Measurements from ENCODE around the gene ABCA4. TPM values are rescaled to one million over a fixed set of nuclear protein-coding genes. Genes with fewer than 3 reads are reported as not detected.

Gene ABCA4
- total RNA-seq, 4 donors from 2014 or later: 0.49 to 2.0 (median 1.0) TPM; not detected in 1

DNA sequence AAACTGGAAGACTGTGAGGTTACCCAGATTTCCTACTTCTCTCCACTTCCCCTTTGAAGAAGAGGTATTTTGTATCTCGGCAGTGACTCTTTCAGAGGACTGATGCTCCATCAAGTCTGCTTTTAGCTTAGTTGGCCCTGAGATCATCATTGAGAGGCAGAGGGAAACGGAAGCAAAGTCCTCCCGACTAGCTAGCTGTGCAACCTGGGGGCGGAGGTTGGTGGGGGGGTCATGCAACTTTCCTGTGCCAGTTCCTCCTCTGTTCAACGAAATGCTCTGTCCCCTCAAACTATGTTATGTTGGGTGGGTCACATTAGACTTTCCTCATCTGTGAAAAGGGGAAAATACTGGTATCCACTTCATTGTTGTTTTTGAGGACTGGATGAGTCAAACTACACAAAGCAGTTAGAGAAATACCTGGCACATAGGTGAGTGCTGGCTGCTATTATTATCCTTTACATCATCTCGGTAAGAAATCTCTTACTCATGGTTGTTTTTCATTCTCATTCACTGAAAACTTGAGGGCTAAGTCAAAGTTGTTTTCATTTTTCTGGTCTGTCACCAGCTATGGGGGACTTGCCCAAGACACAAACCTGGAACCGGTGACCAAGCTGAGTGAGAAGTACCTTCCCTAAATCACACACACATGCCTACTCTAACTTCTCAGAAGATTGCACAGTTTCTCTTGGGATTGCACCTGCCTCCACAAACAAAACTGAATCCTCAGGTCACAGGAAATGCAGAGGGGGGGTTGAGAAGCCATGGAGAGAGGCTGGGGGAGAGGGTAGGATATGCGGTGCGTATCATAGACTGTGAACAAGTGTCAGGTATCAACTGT, 83.3 kb downstream of the ABCA4 start:
- intact Hi-C loops (cut with DNase I; ENCODE audit: low total_unique reads): no loop called here
- Histone ChIP-seq H3K27me3 (no peaks in the 10 kb centered on the region), H3K9me3 (no peaks in the 10 kb centered on the region), H3K4me3 (no peak overlapping the region), H3K36me3 (no peaks in the 10 kb centered on the region), H3K27ac (no peak overlapping the region), H3K4me1 (no peaks in the 10 kb centered on the region)
- DNase-seq: no peak
- TF ChIP-seq POLR2A (IDR thresholded peaks at IDR 0.05): no peak
- TF ChIP-seq, protein P1, sequence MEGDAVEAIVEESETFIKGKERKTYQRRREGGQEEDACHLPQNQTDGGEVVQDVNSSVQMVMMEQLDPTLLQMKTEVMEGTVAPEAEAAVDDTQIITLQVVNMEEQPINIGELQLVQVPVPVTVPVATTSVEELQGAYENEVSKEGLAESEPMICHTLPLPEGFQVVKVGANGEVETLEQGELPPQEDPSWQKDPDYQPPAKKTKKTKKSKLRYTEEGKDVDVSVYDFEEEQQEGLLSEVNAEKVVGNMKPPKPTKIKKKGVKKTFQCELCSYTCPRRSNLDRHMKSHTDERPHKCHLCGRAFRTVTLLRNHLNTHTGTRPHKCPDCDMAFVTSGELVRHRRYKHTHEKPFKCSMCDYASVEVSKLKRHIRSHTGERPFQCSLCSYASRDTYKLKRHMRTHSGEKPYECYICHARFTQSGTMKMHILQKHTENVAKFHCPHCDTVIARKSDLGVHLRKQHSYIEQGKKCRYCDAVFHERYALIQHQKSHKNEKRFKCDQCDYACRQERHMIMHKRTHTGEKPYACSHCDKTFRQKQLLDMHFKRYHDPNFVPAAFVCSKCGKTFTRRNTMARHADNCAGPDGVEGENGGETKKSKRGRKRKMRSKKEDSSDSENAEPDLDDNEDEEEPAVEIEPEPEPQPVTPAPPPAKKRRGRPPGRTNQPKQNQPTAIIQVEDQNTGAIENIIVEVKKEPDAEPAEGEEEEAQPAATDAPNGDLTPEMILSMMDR (IDR thresholded peaks at IDR 0.05): no peak

DNA sequence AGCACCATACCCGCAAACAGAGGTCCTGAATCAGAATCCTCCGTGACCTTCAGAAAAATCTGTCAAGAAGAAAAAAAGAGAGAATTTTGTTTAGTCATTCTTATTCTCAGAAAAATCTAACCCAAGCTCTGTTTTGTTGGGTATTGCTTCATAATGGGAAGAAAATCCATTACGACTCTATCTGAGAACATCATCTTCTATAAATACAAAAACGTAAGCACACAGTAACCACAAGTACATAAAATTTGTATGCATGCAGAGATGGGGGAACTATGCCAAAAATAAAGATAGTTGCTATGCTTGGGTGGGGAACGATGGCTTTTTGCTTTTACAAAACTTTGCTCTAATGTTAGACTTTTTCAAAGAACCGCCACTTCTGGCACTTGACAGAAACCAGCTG, 84.2 kb downstream of the ABCA4 start:
- TF ChIP-seq POLR2A (IDR thresholded peaks at IDR 0.05): no peak
- TF ChIP-seq, protein P1 (IDR thresholded peaks at IDR 0.05): no peak
- Histone ChIP-seq H3K27ac (no peak overlapping the region), H3K27me3 (no peaks in the 10 kb centered on the region), H3K4me3 (no peak overlapping the region), H3K36me3 (no peaks in the 10 kb centered on the region), H3K9me3 (no peaks in the 10 kb centered on the region), H3K4me1 (no peaks in the 10 kb centered on the region)
- intact Hi-C loops (cut with DNase I; ENCODE audit: low total_unique reads): no loop called here
- DNase-seq: no peak

DNA sequence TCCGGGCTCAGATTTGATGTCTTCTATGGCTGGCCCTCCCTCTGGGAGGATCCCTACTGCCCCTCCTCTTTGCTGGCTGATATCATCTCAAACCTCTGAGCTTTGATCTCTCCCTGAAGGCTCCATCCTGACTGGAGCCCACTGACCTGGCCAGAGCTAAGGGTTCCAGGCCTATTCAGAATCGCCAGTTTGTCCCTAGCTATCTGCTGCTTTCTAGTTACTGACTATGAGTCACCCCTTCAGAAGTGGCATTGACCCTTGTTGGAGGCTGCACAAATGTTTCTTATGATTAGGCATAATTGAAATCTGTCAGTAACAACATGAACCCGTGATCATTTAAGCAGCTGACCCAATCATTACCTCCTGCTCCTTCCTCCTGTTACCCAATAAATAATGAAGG, 87.1 kb downstream of the ABCA4 start:
- Histone ChIP-seq H3K9me3 (no peaks in the 10 kb centered on the region), H3K4me3 (no peak overlapping the region), H3K27me3 (no peaks in the 10 kb centered on the region), H3K36me3 (no peaks in the 10 kb centered on the region), H3K27ac (no peak overlapping the region), H3K4me1 (no peaks in the 10 kb centered on the region)
- no peak for DNase-seq
- intact Hi-C loops (cut with DNase I; ENCODE audit: low total_unique reads): no loop called here
- TF ChIP-seq, protein P1 (IDR thresholded peaks at IDR 0.05): no peak
- TF ChIP-seq POLR2A (IDR thresholded peaks at IDR 0.05): no peak

DNA sequence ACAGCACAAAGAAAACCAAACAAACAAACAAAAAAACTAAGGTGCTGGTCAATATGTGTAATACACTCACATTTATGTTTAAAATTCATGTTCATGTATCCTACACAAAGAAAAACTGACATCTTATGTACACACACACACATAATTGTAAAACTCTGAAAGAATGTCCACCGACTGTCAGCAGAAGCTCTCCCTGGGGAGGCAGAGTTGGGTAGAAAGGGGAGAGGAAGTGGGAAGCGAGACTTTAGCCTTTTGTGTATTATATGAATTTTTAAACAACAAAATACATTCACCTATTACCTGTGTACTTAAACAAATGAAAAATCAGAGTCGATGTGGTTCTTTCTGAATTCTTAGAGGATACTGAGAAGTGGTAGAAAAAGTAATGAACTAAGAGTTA, 88.3 kb downstream of the ABCA4 start:
- no peaks in the 10 kb centered on the region for H3K9me3 ChIP-seq
- no peaks in the 10 kb centered on the region for H3K27me3 ChIP-seq
- TF ChIP-seq, protein P1 (IDR thresholded peaks at IDR 0.05): no peak
- TF ChIP-seq POLR2A (IDR thresholded peaks at IDR 0.05): no peak
- H3K4me1 ChIP-seq: no peaks in the 10 kb centered on the region
- no peak for DNase-seq
- no peak overlapping the region for H3K4me3 ChIP-seq
- H3K36me3 ChIP-seq: no peaks in the 10 kb centered on the region
- intact Hi-C loops (cut with DNase I; ENCODE audit: low total_unique reads): no loop called here
- no peak overlapping the region for H3K27ac ChIP-seq

DNA sequence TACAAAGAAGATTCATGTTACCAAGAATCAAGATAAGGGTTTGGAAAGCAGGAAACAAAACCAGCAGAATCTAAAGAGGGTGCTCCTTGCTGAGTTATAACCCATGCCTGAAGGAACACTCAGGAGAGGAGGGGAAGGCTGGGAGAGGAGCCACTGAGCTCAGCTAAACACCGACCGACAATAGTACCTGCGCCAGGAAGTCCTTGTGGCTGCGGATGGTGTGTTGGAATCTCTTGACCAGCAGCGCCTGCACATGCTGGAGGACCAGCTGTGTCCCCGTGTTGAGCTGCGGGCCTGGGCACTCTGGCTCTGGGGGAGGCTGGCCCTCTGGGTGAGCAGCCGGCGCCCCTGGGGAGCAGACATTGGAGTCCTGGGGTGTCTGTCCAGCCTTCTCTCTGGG, 89.4 kb downstream of the ABCA4 start:
- no peaks in the 10 kb centered on the region for H3K36me3 ChIP-seq
- no peaks in the 10 kb centered on the region for H3K9me3 ChIP-seq
- DNase-seq: no peak
- H3K27me3 ChIP-seq: no peaks in the 10 kb centered on the region
- no peak overlapping the region for H3K27ac ChIP-seq
- intact Hi-C loops (cut with DNase I; ENCODE audit: low total_unique reads): no loop called here
- TF ChIP-seq, protein P1 (IDR thresholded peaks at IDR 0.05): no peak
- no peak for TF ChIP-seq POLR2A (IDR thresholded peaks at IDR 0.05)
- no peaks in the 10 kb centered on the region for H3K4me1 ChIP-seq
- no peak overlapping the region for H3K4me3 ChIP-seq
